Measurements from ENCODE around the gene CHRM4. TPM values are rescaled to one million over a fixed set of nuclear protein-coding genes. Genes with fewer than 3 reads are reported as not detected.

The CHRM4 gene
- total RNA-seq, 2 donors from 2014 or later = not detected

GRCh38 chr11:46397526-46397925 lies 6.0 kb upstream of the CHRM4 start:
- no peak for TF ChIP-seq POLR2A (IDR thresholded peaks at IDR 0.05)
- TF ChIP-seq CTCF (IDR thresholded peaks at IDR 0.05) = no peak
- intact Hi-C loops (cut with DNase I) = no loop called here
- no peak overlapping the region for H3K4me3 ChIP-seq
- peaks cover 6% of the 10 kb centered on the region for H3K4me1 ChIP-seq
- no peaks in the 10 kb centered on the region for H3K9me3 ChIP-seq
- peaks cover 0 to 9% of the 10 kb centered on the region in 2 donors for H3K36me3 ChIP-seq (replicated peaks in 1 of 2; ENCODE audit: insufficient read depth in 1 of 2, low read depth in 2 of 2)
- no peak for DNase-seq
- no peaks in the 10 kb centered on the region for H3K27me3 ChIP-seq
- H3K27ac ChIP-seq = no peak overlapping the region
- no peak for ATAC-seq
- 95 to 99% methylated on average over 10 to 19 of the region's 19 CpGs for WGBS, 2 donors

GRCh38 chr11:46393759-46394158 lies 2.2 kb upstream of the CHRM4 start:
- Histone ChIP-seq H3K4me3 (no peak overlapping the region), H3K9me3 (no peaks in the 10 kb centered on the region), H3K27me3 (peaks cover 0 to 21% of the 10 kb centered on the region in 2 donors), H3K27ac (no peak overlapping the region), H3K36me3 (replicated peaks in 1 of 2; ENCODE audit: insufficient read depth in 1 of 2, low read depth in 2 of 2) (peaks cover 0 to 9% of the 10 kb centered on the region in 2 donors), H3K4me1 (peaks cover 41% of the 10 kb centered on the region)
- TF ChIP-seq CTCF (IDR thresholded peaks at IDR 0.05) (no peak), POLR2A (IDR thresholded peaks at IDR 0.05) (no peak)
- DNase-seq (no peak), ATAC-seq (no peak)
- 75 to 88% methylated on average over 4 of the region's 4 CpGs for WGBS, 2 donors
- intact Hi-C loops (cut with DNase I) = no loop called here

GRCh38 chr11:46393231-46393616 lies 1.6 kb upstream of the CHRM4 start:
- ATAC-seq = no peak
- DNase-seq = no peak
- H3K9me3 ChIP-seq = no peaks in the 10 kb centered on the region
- WGBS, 2 donors = 62 to 65% methylated on average over 4 of the region's 4 CpGs
- H3K36me3 ChIP-seq (replicated peaks in 1 of 2; ENCODE audit: insufficient read depth in 1 of 2, low read depth in 2 of 2) = peaks cover 0 to 9% of the 10 kb centered on the region in 2 donors
- no peak overlapping the region for H3K4me3 ChIP-seq
- H3K27ac ChIP-seq = no peak overlapping the region
- H3K27me3 ChIP-seq = peaks cover 0 to 22% of the 10 kb centered on the region in 2 donors
- intact Hi-C loops (cut with DNase I) = no loop called here
- H3K4me1 ChIP-seq = peaks cover 41% of the 10 kb centered on the region
- TF ChIP-seq CTCF (IDR thresholded peaks at IDR 0.05) (no peak), POLR2A (IDR thresholded peaks at IDR 0.05) (no peak)

GRCh38 chr11:46392421-46393230 lies 1.1 kb upstream of the CHRM4 start:
- H3K27me3 ChIP-seq = peaks cover 0 to 22% of the 10 kb centered on the region in 2 donors
- H3K27ac ChIP-seq = no peak overlapping the region
- ATAC-seq (peak; percentile 91), DNase-seq (peak; percentile 88 to 90 (median 89))
- TF ChIP-seq POLR2A (IDR thresholded peaks at IDR 0.05) = no peak
- no peak for TF ChIP-seq CTCF (IDR thresholded peaks at IDR 0.05)
- H3K9me3 ChIP-seq = no peaks in the 10 kb centered on the region
- H3K4me3 ChIP-seq = no peak overlapping the region
- 4 to 9% methylated on average over 14 to 71 of the region's 71 CpGs for WGBS, 2 donors
- H3K4me1 ChIP-seq = peaks cover 41% of the 10 kb centered on the region
- intact Hi-C loops (cut with DNase I) = no loop called here
- peaks cover 0 to 6% of the 10 kb centered on the region in 2 donors for H3K36me3 ChIP-seq (replicated peaks in 1 of 2; ENCODE audit: insufficient read depth in 1 of 2, low read depth in 2 of 2)

GRCh38 chr11:46391186-46391577 lies 394 bp downstream of the CHRM4 start:
- H3K27ac ChIP-seq = no peak overlapping the region
- peaks cover 41% of the 10 kb centered on the region for H3K4me1 ChIP-seq
- no peak for ATAC-seq
- no peaks in the 10 kb centered on the region for H3K36me3 ChIP-seq (replicated peaks in 1 of 2; ENCODE audit: insufficient read depth in 1 of 2, low read depth in 2 of 2)
- intact Hi-C loops (cut with DNase I) = no loop called here
- no peak for DNase-seq
- H3K4me3 ChIP-seq = no peak overlapping the region
- H3K27me3 ChIP-seq = peaks cover 0 to 22% of the 10 kb centered on the region in 2 donors
- no peaks in the 10 kb centered on the region for H3K9me3 ChIP-seq
- TF ChIP-seq CTCF (IDR thresholded peaks at IDR 0.05) (no peak), POLR2A (IDR thresholded peaks at IDR 0.05) (no peak)
- 0% methylated on average over 2 to 11 of the region's 31 CpGs for WGBS, 2 donors

All from body of pancreas (tissue), 4 donors.